NOMO-1 treated with DMSO at 0.1 percent for 48 hours (cell line): ENCODE data around the gene LPAR1.

Experiments used
- DNase-seq: peaks from one replicate; lab custom pipeline; 2025; ENCODE audit not compliant: unreplicated experiment; lab: John Stamatoyannopoulos, UW

The LPAR1 gene

GRCh38 chr9:111001526-111001925, 36.7 kb downstream of the LPAR1 start:
- peak; percentile 65 for DNase-seq

DNA sequence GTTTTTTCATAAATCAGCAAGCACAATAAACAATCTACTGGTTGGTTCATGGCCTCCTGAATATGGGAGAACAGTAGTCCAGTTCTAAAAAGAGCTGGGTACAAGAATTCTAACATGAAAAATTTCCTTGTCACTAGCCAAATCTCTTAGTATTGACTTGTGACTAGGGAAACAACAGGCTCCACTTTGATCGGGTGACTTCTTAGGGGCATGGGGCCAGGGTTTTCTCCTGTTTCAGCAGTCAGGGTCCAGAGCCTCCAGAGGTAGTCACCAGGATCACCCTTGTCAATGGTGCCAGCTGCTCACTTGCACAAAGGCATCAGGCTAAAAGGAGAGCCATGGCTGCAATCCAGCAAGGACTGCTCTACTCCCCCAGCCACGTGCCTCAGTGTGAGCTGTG, 38.1 kb downstream of the LPAR1 start:
- no peak for DNase-seq

DNA sequence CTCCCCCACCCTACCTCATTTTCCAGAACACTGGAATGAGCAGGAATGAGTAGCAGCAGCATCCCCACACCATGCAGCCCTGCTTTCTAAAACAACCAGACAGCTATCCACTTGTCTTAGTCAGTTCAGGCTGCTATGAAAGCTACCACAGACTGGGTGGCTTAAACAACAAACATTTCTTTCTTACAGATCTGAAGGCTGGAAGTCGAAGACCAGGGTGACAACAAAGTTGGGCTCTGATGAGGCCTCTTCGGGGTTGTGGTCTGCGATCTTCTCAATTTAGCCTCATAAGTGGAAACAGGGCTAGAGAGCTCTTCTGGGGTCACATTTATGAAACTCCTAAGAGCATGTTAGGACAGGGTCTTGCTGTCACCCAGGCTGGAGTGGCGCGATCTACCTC, 38.9 kb downstream of the LPAR1 start:
- no peak for DNase-seq

DNA sequence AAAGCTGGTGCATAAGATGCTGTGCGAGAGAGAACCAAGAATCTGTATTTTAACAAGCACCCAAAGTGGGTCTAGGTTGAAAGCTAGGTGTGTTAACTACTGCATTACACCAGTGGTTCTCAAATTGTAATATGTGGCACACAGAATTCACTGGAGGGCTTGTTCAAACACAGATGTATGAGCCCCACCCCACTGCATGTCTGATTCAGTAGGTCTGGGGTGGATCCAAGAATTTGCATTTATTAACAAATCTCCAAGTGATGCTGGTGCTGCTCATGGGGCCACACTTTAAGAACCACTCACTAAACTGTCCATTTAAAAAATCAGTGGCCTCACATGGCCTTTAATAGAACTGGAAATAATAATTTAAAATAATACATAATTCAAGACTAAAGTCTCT, 40.4 kb downstream of the LPAR1 start:
- DNase-seq: no peak

GRCh38 chr9:110996436-110997220, 41.6 kb downstream of the LPAR1 start:
- DNase-seq: no peak

DNA sequence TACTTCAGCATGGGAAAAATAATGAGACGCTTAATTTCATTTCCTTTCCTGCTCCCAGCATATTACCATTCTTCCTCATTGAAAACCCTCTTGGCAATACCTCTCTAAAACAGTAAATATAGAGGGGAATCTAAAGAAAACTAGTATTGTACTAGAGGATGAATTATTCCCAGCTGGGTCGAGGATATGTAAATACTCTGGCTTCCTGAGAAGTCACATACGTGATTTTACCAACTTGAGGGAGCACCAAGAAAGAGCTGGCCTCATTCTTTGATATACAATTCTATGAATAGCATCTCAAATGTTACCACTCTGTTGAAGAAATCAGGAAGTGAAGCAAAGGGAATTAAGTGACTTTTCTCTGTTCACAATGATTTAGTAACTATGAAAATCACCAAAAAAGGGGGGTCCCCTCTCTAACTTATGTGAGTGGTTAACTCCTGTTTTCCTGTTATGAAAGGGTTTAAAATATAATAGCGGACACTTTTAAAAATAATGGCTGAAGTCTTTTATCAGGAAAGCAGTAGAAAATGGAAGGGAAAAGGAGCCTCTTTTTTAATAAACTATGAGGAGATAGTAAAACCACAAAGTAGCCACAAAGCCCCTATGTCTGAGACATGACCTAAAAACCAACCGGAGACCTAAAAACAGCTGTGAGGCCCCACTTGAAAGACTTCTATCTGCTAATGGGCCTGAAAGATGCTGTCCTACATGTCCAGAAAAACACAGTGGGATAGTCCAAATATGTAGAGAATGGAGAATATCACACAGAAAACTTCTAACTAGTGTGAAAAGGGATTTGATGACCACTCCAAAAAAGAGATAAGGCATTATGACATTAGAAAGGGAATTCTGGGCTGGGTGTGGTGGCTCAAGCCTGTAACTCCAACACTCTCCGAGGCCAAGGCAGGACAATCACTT, 42.6 kb downstream of the LPAR1 start:
- peak; percentile 81 for DNase-seq

DNA sequence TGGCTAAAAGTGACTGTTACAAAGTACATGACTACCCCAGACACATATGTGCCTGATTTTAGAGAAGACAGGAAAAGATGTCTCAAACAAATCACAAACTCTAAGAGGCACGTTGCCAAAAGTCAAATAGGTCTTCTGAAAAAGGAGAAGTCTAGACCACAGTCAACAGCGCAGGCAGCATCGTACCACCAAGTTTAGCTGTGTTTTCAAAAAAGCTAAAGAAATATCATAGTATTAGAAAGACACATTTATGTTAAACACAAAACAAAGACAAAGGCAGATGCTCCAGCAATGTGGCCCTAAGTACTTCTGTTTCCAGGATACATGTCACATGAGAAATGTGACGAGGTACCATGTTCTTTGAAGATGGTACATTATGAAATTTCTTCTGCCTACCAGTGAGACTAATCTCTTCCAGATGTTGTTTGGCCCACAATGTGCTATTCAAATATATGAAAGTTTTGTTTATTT, 43.5 kb downstream of the LPAR1 start:
- DNase-seq: peak; percentile 87

GRCh38 chr9:110990481-110990880, 47.8 kb downstream of the LPAR1 start:
- DNase-seq: no peak

GRCh38 chr9:110986529-110986928, 51.7 kb downstream of the LPAR1 start:
- peak; percentile 53 for DNase-seq

- no peak for DNase-seq
Measured at GRCh38 chr9:110984890-110985437, 53.3 kb downstream of the LPAR1 start.

- no peak for DNase-seq
Measured at GRCh38 chr9:110980261-110980660, 58.0 kb downstream of the LPAR1 start.

DNA sequence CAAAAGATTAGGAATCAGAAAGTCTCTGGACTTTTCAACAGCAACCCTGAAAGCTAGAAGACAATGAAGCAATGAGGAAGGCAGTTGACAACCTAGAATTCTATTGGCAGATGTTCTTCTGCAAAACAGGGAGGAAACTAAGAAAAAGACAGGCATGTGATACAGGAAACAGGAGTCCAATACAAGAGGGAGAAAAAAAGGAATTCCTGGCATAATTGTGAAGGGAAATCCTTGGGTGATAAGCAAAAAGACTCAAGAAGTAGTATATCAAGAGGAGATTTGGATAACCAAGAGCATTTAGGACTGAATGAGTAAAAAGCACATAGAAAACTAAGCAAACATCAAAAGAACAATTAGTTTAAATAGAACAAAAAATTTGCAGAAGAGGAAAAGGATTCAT, 58.6 kb downstream of the LPAR1 start:
- DNase-seq: no peak

- DNase-seq: no peak
Measured at GRCh38 chr9:110978516-110978915, 59.8 kb downstream of the LPAR1 start.

DNA sequence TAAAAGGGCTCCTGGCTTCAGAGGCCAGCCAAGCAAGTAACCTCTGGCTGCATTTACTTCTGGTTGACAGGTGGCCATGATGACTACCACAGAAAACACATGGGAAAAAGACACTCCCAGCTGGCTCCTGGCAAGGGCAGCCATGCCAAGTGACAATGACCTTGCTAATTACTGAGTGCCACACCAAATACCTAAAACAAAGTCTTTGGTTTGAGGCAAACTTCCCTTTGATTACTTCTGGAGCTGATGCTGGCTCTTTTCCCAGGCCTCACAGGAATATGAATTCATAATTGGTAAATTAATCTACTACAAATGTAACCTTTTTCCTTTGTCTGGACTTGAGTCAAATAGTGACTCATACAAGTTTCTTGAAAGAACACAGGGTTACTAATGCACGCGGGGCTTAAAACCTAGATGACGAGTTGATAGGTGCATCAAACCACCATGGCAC, 61.0 kb downstream of the LPAR1 start:
- DNase-seq: no peak

- DNase-seq: peak; percentile 54
Measured at GRCh38 chr9:110975969-110976368, 62.3 kb downstream of the LPAR1 start.

DNA sequence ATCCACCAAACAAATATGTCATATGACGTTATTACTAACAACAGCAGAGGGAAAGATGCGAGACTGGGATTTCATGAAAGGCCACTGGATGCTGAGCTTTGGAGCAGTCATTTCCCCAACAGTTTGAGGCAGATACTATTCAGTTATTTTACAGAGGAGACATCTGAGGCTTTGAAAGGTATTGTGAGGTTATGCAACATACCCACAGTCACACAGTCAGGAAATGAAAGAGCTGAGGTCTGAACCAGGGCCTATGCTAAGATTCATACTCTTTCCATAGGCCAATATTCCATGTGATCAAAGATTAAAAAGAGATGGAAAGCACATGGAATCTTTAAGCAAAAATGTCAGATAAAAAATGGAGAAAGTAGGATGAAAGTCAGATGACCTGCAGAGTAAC, 63.0 kb downstream of the LPAR1 start:
- DNase-seq: peak; percentile 52

DNA sequence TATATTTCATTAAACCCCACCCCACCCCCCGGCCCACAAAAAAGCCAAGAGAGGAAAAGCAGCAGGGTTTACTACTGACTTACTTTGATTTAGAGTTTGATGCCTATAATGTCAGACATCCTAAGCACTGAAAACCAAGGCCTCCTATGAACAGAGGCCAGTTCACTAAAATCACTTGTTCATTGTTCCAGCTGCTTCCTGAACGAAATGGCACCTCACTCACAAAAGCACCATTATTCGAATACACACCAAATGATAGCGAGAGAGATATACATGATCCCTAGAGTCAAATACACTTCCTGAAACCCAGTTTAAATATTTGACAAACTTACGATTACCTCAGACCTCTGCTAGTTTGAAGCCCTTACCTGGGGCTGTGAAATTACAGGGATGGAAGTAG, 66.6 kb downstream of the LPAR1 start:
- no peak for DNase-seq

DNA sequence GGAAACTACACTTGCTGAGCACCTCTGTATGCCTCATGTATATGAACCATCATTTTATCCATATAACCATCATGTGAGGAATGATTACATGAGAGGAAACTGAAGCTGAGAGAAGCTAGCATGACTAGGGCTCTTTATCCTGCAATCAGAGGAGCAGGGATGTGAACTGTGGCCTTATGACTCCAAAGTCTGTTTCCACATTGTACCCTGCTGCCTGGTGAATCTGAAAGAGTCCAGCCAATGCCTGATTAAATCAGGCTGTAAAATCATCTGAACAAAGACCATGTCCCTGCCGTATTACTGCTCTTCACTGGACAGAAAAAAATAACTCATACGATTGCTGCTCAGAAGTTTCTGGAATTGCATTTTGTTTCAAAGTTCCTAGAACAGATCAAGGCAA, 67.0 kb downstream of the LPAR1 start:
- no peak for DNase-seq

DNA sequence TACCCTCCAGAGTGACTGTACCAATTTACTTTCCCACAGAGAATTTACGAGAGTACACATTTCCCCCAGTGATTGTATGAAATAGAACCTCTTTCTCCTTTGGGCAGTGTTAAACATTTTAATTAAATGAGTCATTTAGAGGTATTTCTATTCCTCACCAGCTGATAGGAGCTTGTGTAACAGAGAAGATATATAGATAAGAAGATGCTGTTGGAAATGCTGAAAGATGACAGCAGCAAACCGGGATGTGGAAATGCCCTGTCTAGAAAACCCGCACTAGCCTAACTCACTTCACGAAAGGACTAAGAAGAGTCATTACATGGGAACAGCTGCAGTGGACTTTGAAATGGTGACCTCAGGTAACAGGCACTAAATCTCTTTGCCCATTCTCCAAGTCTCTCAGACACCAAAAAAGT, 68.3 kb downstream of the LPAR1 start:
- no peak for DNase-seq

- DNase-seq: no peak
Measured at GRCh38 chr9:110968096-110968495, 70.2 kb downstream of the LPAR1 start.

GRCh38 chr9:110967196-110967595, 71.1 kb downstream of the LPAR1 start:
- no peak for DNase-seq

DNA sequence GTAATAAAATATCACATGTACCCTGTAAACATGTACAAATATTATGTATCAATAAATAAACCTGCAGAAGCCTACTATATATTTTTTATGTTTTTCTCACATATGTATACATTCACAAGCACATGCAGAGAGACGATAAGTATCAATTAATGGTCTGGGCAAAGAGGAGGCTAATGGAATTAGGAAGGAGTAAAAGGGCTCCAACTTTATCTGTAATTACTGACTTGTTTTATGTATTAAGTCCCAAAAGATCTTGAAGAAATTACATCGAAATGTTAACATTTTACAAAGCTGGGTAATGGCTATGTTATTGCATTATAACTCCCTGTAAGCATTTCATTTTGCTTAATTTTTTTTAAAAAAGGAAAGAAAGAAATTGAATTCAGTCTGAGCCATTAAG, 78.0 kb downstream of the LPAR1 start:
- no peak for DNase-seq
